ENCODE measurements around the gene TINCR. TPM values are rescaled to one million over a fixed set of nuclear protein-coding genes. Genes with fewer than 3 reads are reported as not detected.

TINCR gene
- total and polyA plus RNA-seq, 2 of the 13 experiments (the other 11 are each of a cell fraction or from before 2014, with no cell fraction given), result 0.17 to 0.33 TPM

DNA sequence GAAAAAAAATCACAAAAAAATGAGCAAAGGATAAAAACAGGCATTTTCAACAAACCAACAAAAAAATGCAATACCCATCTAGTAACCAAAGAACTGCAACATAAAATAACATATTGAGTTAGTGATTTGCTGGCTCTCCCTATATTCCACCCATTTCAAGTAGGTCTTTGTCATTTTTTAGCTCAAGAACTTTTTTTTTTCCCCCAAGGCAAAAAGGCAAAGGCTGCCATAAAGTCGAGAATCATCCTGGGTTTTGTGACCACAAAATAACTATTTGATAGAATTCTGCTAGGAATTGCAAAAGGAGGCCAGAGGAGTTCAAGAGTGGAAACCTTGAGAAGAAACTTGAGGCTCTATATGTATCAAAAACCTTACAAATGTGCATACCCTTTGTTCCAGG is 49.3 kb upstream of the TINCR start:
- no peak overlapping the region for H2AFZ ChIP-seq (ENCODE audit: low read length)
- intact Hi-C loops (cut with micrococcal nuclease; ENCODE audit: unreplicated experiment), result no loop called here
- no peak for TF ChIP-seq LCORL (IDR thresholded peaks at IDR 0.05)
- no peak for TF ChIP-seq LCORL (CRISPR knock-in tag; IDR thresholded peaks at IDR 0.05)
- TF ChIP-seq, protein P1, sequence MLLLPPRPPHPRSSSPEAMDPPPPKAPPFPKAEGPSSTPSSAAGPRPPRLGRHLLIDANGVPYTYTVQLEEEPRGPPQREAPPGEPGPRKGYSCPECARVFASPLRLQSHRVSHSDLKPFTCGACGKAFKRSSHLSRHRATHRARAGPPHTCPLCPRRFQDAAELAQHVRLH (CRISPR knock-in tag; IDR thresholded peaks at IDR 0.05; ENCODE audit: borderline replicate concordance, low read depth), result no peak
- no peak for TF ChIP-seq FLYWCH1 (CRISPR knock-in tag; IDR thresholded peaks at IDR 0.05)
- TF ChIP-seq ISL2 (CRISPR knock-in tag; IDR thresholded peaks at IDR 0.05), result no peak
- no peak for TF ChIP-seq NR1H2 (CRISPR knock-in tag; IDR thresholded peaks at IDR 0.05; ENCODE audit: borderline replicate concordance, low read depth)
- no peak for TF ChIP-seq JDP2 (CRISPR knock-in tag; IDR thresholded peaks at IDR 0.05; ENCODE audit: borderline replicate concordance)
- no peak for TF ChIP-seq ATRX (CRISPR knock-in tag; IDR thresholded peaks at IDR 0.05; ENCODE audit: borderline replicate concordance)
- TF ChIP-seq, protein P2, sequence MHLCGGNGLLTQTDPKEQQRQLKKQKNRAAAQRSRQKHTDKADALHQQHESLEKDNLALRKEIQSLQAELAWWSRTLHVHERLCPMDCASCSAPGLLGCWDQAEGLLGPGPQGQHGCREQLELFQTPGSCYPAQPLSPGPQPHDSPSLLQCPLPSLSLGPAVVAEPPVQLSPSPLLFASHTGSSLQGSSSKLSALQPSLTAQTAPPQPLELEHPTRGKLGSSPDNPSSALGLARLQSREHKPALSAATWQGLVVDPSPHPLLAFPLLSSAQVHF (CRISPR knock-in tag; IDR thresholded peaks at IDR 0.05), result no peak
- TF ChIP-seq ARHGAP35 (CRISPR knock-in tag; IDR thresholded peaks at IDR 0.05; ENCODE audit: borderline replicate concordance), result no peak
- no peak for TF ChIP-seq CBX5 (CRISPR knock-in tag; IDR thresholded peaks at IDR 0.05; ENCODE audit: borderline replicate concordance)
- TF ChIP-seq FOSL1 (CRISPR knock-in tag; IDR thresholded peaks at IDR 0.05; ENCODE audit: borderline replicate concordance), result no peak
- TF ChIP-seq MED13 (CRISPR knock-in tag; IDR thresholded peaks at IDR 0.05), result no peak
- no peak for TF ChIP-seq ZNF382 (CRISPR knock-in tag; IDR thresholded peaks at IDR 0.05; ENCODE audit: borderline replicate concordance)
- no peak for TF ChIP-seq GZF1 (CRISPR knock-in tag; IDR thresholded peaks at IDR 0.05)
- TF ChIP-seq ZNF704 (CRISPR knock-in tag; IDR thresholded peaks at IDR 0.05; ENCODE audit: borderline replicate concordance), result no peak
- no peak for TF ChIP-seq STAG1 (CRISPR knock-in tag; IDR thresholded peaks at IDR 0.05)
- no peak for TF ChIP-seq FOXC1 (CRISPR knock-in tag; IDR thresholded peaks at IDR 0.05; ENCODE audit: borderline replicate concordance)
- TF ChIP-seq EZH2 (conservative IDR thresholded peaks at IDR 0.05; ENCODE audit: low read depth, low read length), result no peak
- no peak for TF ChIP-seq ZSCAN30 (CRISPR knock-in tag; IDR thresholded peaks at IDR 0.05)
- in situ Hi-C loops (cut with HindIII; ENCODE audit: extremely low pct_ligation_motif_present, low pct_unique_long_range_greater_than_20kb), result no loop called here
- FAIRE-seq (no peak), ATAC-seq (no peak), DNase-seq (ENCODE audit: low spot score) (no peak)
- H4K20me1 ChIP-seq (ENCODE audit: insufficient read depth, low read length), result no peaks in the 10 kb centered on the region
- H3K36me3 ChIP-seq (replicated peaks in 1 of 2; ENCODE audit: control insufficient read depth in 1 of 2, insufficient read depth in 2 of 2, low read length in 2 of 2), result peaks cover 28 to 74% of the 10 kb centered on the region in 2 experiments
- BruUV-seq (replicated peaks), result no TSS peak
- ChIA-PET CTCF (ENCODE audit: low intra/inter-chr PET ratio, low total read pairs) (no interaction called here), POLR2A (no interaction called here)
- no peak overlapping the region for H3K4me3 ChIP-seq (replicated peaks in 1 of 3; ENCODE audit: insufficient read depth in 1 of 3, low read depth in 2 of 3, low read length in 3 of 3)
- H3K9me3 ChIP-seq (ENCODE audit: low read length), result no peaks in the 10 kb centered on the region
- 94% methylated on average over 1 of the region's 1 CpG for WGBS (ENCODE audit: low lambda C conversion rate)
- no peak overlapping the region for H3K4me2 ChIP-seq (ENCODE audit: low read depth, low read length)
- peaks cover 50% of the 10 kb centered on the region for H3K79me2 ChIP-seq (ENCODE audit: insufficient read depth, low read length)
- peaks cover 34% of the 10 kb centered on the region for H3K4me1 ChIP-seq (ENCODE audit: insufficient read depth, low read length)
- H3K27me3 ChIP-seq (ENCODE audit: control insufficient read depth in 1 of 2, insufficient read depth in 2 of 2, low read length in 2 of 2), result no peaks in the 10 kb centered on the region; a peak in 1 of 5 replicates
- H3K9ac ChIP-seq (ENCODE audit: insufficient read depth, low read depth, low read length), result no peak overlapping the region
- no peak overlapping the region for H3K27ac ChIP-seq (ENCODE audit: extremely low read length, insufficient read depth, low read length)

Measured in HepG2 (cell line).